Endothelial cell of umbilical vein (primary cell): Measurements from ENCODE around the gene PTRH1.

Experiments used
- CTCF ChIP-seq, 2 donors: IDR thresholded peaks; 1 replicate in 1 of 2; 2 replicates in 1 of 2; pipeline ENCODE4 v1.5.1; 2011; ENCODE audit warnings: low read length in 2 of 2, mild to moderate bottlenecking in 2 of 2, moderate library complexity in 2 of 2, control low read depth in 1 of 2, inconsistent platforms in 1 of 2, low read depth in 1 of 2; ENCODE audit not compliant: insufficient read depth in 1 of 2; ENCODE audit errors: extremely low read depth in 1 of 2
- EZH2 ChIP-seq: IDR thresholded peaks from 2 replicates; pipeline ENCODE4 v1.6.1; 2012; ENCODE audit warnings: borderline replicate concordance, low read depth, mild to moderate bottlenecking, moderate library complexity, low read length, inconsistent platforms; ENCODE audit not compliant: severe bottlenecking
- GATA2 ChIP-seq: IDR thresholded peaks from 2 replicates; pipeline ENCODE4 v1.7.0; 2011; ENCODE audit warnings: low read depth, mild to moderate bottlenecking, moderate library complexity, mixed read lengths, low read length; ENCODE audit not compliant: insufficient read length, insufficient read depth
- MAX ChIP-seq: IDR thresholded peaks from 2 replicates; pipeline ENCODE4 v1.6.1; 2011; ENCODE audit not compliant: insufficient read depth, insufficient read length
- MYC ChIP-seq: IDR thresholded peaks from one replicate; pipeline ENCODE4 v1.6.1; 2011; ENCODE audit warnings: mild to moderate bottlenecking, low read depth, low read length
- POLR2A ChIP-seq: IDR thresholded peaks from 2 replicates; pipeline ENCODE4 v1.6.1; 2012; ENCODE audit warnings: low read depth, mild to moderate bottlenecking, control low read depth, low read length
- POLR2AphosphoS5 ChIP-seq: IDR thresholded peaks from 2 replicates; pipeline ENCODE4 v1.6.1; 2012; ENCODE audit warnings: low read depth, mild to moderate bottlenecking, control low read depth, low read length, moderate library complexity; ENCODE audit not compliant: insufficient read depth

- TF ChIP-seq EZH2 = no peak
- TF ChIP-seq CTCF (IDR thresholded peaks at IDR 0.05; ENCODE audit: extremely low read depth in 1 of 2, insufficient read depth in 1 of 2, low read depth in 1 of 2, low read length in 2 of 2) = no peak
- TF ChIP-seq POLR2A = no peak
- no peak for TF ChIP-seq POLR2AphosphoS5
- no peak for TF ChIP-seq MYC
- TF ChIP-seq GATA2 = no peak
- TF ChIP-seq MAX = no peak
These were observed 7.5 kb upstream of the PTRH1 start for GRCh38 chr9:127723013-127723412.
